BLaER1 (cell line): Measurements from ENCODE around the gene LRRC3C.
"Not testable (repeated sequence)": the region's sequence is repeated elsewhere in the genome, so short reads cannot be mapped to it uniquely, and the experiment has no call there.

ENCODE experiments used
- H3K27ac ChIP-seq: shearing (Covaris generic); formaldehyde crosslinking; 2 replicates; pipeline ENCODE4 v1.8.1; 2022
- H3K27me3 ChIP-seq: shearing (Covaris generic); formaldehyde crosslinking; 2 replicates; pipeline ENCODE4 v1.8.1; 2022
- H3K36me3 ChIP-seq: shearing (Covaris generic); formaldehyde crosslinking; 2 replicates; pipeline ENCODE4 v1.8.1; 2022
- H3K4me1 ChIP-seq: shearing (Covaris generic); formaldehyde crosslinking; 2 replicates; pipeline ENCODE4 v1.8.1; 2022
- H3K4me2 ChIP-seq: shearing (Covaris generic); formaldehyde crosslinking; 2 replicates; pipeline ENCODE4 v1.8.1; 2022
- H3K4me3 ChIP-seq: shearing (Covaris generic); formaldehyde crosslinking; 2 replicates; pipeline ENCODE4 v1.8.1; 2022
- H3K9ac ChIP-seq: shearing (Covaris generic); formaldehyde crosslinking; 2 replicates; pipeline ENCODE4 v1.8.1; 2022
- H3K9me3 ChIP-seq: shearing (Covaris generic); formaldehyde crosslinking; 2 replicates; pipeline ENCODE4 v1.8.1; 2022
- H4K20me1 ChIP-seq: shearing (Covaris generic); formaldehyde crosslinking; 2 replicates; pipeline ENCODE4 v1.8.1; 2022
- Cebpa-rat ChIP-seq: shearing (Covaris generic); IDR thresholded peaks from 2 replicates; pipeline ENCODE4 v1.8.1; 2022

LRRC3C gene

GRCh38 chr17:39944393-39944711, 16.8 kb downstream of the LRRC3C start:
- no peak for TF ChIP-seq Cebpa-rat
- no peaks in the 10 kb centered on the region for H3K9me3 ChIP-seq

GRCh38 chr17:39946551-39947330, 19.2 kb downstream of the LRRC3C start:
- peak overlapping the region; percentile 39 for H3K9ac ChIP-seq
- peak overlapping the region; percentile 81 for H3K27ac ChIP-seq
- no peak for TF ChIP-seq Cebpa-rat

More at GRCh38 chr17:39944393-39944711, 16.8 kb downstream of the LRRC3C start:
- peaks cover 80% of the 10 kb centered on the region for H3K4me1 ChIP-seq
- H3K27me3 ChIP-seq, result no peaks in the 10 kb centered on the region
- no peaks in the 10 kb centered on the region for H3K36me3 ChIP-seq
- no peak overlapping the region for H3K4me3 ChIP-seq
- 0 out of 2 replicates have a peak overlapping the region, but pooled peaks have one; percentile 57 for H3K9ac ChIP-seq
- H3K27ac ChIP-seq, result peak overlapping the region; percentile 73
- peak overlapping the region; percentile 86 for H3K4me2 ChIP-seq
- H4K20me1 ChIP-seq, result no peaks in the 10 kb centered on the region

GRCh38 chr17:39948489-39948828, 20.9 kb downstream of the LRRC3C start:
- Histone ChIP-seq H3K9ac (peak overlapping the region; percentile 55; the same call in 1 of the 2 replicates), H3K4me2 (peak overlapping the region; percentile 82), H3K27ac (peak overlapping the region; percentile 81), H3K4me3 (peak overlapping the region; percentile 29), H3K4me1 (peaks cover 90% of the 10 kb centered on the region)
- H3K36me3 ChIP-seq, H4K20me1 ChIP-seq, H3K9me3 ChIP-seq, H3K27me3 ChIP-seq: not testable (repeated sequence)

More at GRCh38 chr17:39946551-39947330, 19.2 kb downstream of the LRRC3C start:
- Histone ChIP-seq H3K36me3 (no peaks in the 10 kb centered on the region), H3K4me1 (peaks cover 85% of the 10 kb centered on the region), H4K20me1 (no peaks in the 10 kb centered on the region), H3K9me3 (no peaks in the 10 kb centered on the region), H3K27me3 (no peaks in the 10 kb centered on the region), H3K4me2 (peak overlapping the region; percentile 82), H3K4me3 (no peak overlapping the region)

- peak overlapping the region; percentile 34; the same call in 1 of the 2 replicates for H3K9ac ChIP-seq
- H3K36me3 ChIP-seq, result no peaks in the 10 kb centered on the region
- peaks cover 89% of the 10 kb centered on the region for H3K4me1 ChIP-seq
- H3K4me2 ChIP-seq, result peak overlapping the region; percentile 82
- H3K4me3 ChIP-seq, result no peak overlapping the region
- peak overlapping the region; percentile 81 for H3K27ac ChIP-seq
- no peaks in the 10 kb centered on the region for H3K9me3 ChIP-seq
- no peaks in the 10 kb centered on the region for H3K27me3 ChIP-seq
- no peak for TF ChIP-seq Cebpa-rat
- no peaks in the 10 kb centered on the region for H4K20me1 ChIP-seq
Measured at GRCh38 chr17:39949028-39949427, 21.5 kb downstream of the LRRC3C start.

- no peak overlapping the region for H3K4me3 ChIP-seq
- no peak overlapping the region for H3K9ac ChIP-seq
- peak overlapping the region; percentile 82 for H3K4me2 ChIP-seq
Measured at GRCh38 chr17:39950871-39951348, 23.4 kb downstream of the LRRC3C start.

GRCh38 chr17:39951924-39952679, 24.6 kb downstream of the LRRC3C start:
- Histone ChIP-seq H3K4me2 (peak overlapping the region; percentile 83), H3K9ac (peak overlapping the region; percentile 30), H3K4me3 (peak overlapping the region; percentile 58), H3K27ac (no peak overlapping the region), H3K36me3 (no peaks in the 10 kb centered on the region), H3K9me3 (no peaks in the 10 kb centered on the region), H3K27me3 (no peaks in the 10 kb centered on the region), H3K4me1 (peaks cover 68% of the 10 kb centered on the region), H4K20me1 (no peaks in the 10 kb centered on the region)
- no peak for TF ChIP-seq Cebpa-rat

More at GRCh38 chr17:39950871-39951348, 23.4 kb downstream of the LRRC3C start:
- no peaks in the 10 kb centered on the region for H3K36me3 ChIP-seq
- peaks cover 77% of the 10 kb centered on the region for H3K4me1 ChIP-seq
- H3K9me3 ChIP-seq, result no peaks in the 10 kb centered on the region
- H3K27me3 ChIP-seq, result no peaks in the 10 kb centered on the region
- TF ChIP-seq Cebpa-rat, result no peak
- 0 out of 2 replicates have a peak overlapping the region, but pooled peaks have one; percentile 29 for H3K27ac ChIP-seq
- H4K20me1 ChIP-seq, result no peaks in the 10 kb centered on the region

GRCh38 chr17:39952680-39953470, 25.3 kb downstream of the LRRC3C start:
- TF ChIP-seq Cebpa-rat, result no peak
- peak overlapping the region; percentile 62 for H3K27ac ChIP-seq

GRCh38 chr17:39953471-39953888, 25.9 kb downstream of the LRRC3C start:
- Histone ChIP-seq H3K27ac (peak overlapping the region; percentile 62), H3K4me2 (peak overlapping the region; percentile 85), H3K9ac (peak overlapping the region; percentile 60; the same call in 1 of the 2 replicates), H3K9me3 (no peaks in the 10 kb centered on the region), H3K36me3 (no peaks in the 10 kb centered on the region), H3K4me3 (peak overlapping the region; percentile 65), H3K27me3 (no peaks in the 10 kb centered on the region), H3K4me1 (peaks cover 54% of the 10 kb centered on the region), H4K20me1 (no peaks in the 10 kb centered on the region)
- TF ChIP-seq Cebpa-rat, result no peak

More at GRCh38 chr17:39952680-39953470, 25.3 kb downstream of the LRRC3C start:
- Histone ChIP-seq H3K9ac (peak overlapping the region; percentile 60), H4K20me1 (no peaks in the 10 kb centered on the region), H3K27me3 (no peaks in the 10 kb centered on the region), H3K36me3 (no peaks in the 10 kb centered on the region), H3K9me3 (no peaks in the 10 kb centered on the region), H3K4me3 (peak overlapping the region; percentile 65), H3K4me2 (peak overlapping the region; percentile 85), H3K4me1 (peaks cover 60% of the 10 kb centered on the region)

GRCh38 chr17:39954876-39955275, 27.3 kb downstream of the LRRC3C start:
- Histone ChIP-seq H4K20me1 (no peaks in the 10 kb centered on the region), H3K36me3 (no peaks in the 10 kb centered on the region), H3K9ac (no peak overlapping the region), H3K4me1 (peaks cover 54% of the 10 kb centered on the region), H3K4me3 (no peak overlapping the region), H3K9me3 (no peaks in the 10 kb centered on the region), H3K4me2 (no peak overlapping the region), H3K27me3 (no peaks in the 10 kb centered on the region), H3K27ac (no peak overlapping the region)
- TF ChIP-seq Cebpa-rat, result no peak
